HepG2 (cell line): ENCODE data around the gene NUDT16. TPM values are rescaled to one million over a fixed set of nuclear protein-coding genes. Genes with fewer than 3 reads are reported as not detected.

Experiments used
- ATAC-seq: fragments of 200-7000 bp; cut with Tn5 transposase; 3 replicates; pipeline ENCODE4 v1.9.1; 2020; ENCODE audit warnings: mild to moderate bottlenecking, moderate library complexity
- BruUV-seq: library from RNA; stranded (reverse); fragments of 400-500 nt; replicated peaks from 2 replicates; lab custom pipeline; 2021; lab: Mats Ljungman, UMichigan
- CTCF ChIA-PET: fragments of 300-600 bp; formaldehyde crosslinking; extraction: SDS; loops from one replicate; lab custom pipeline; 2021; ENCODE audit warnings: low total read pairs, inconsistent platforms, low intra/inter-chr PET ratio; lab: Yijun Ruan, JAX
- POLR2A ChIA-PET: fragments of 350-600 bp; sonication (Branson Sonifier 250); formaldehyde crosslinking; loops from one replicate; lab custom pipeline; 2020; ENCODE audit warnings: antibody characterized with exemption, inconsistent platforms; lab: Yijun Ruan, JAX
- DNase-seq: peaks from one replicate; pipeline ENCODE4 v3.0.0-alpha.2; 2015; ENCODE audit warnings: low spot score
- FAIRE-seq: peaks from 3 replicates; lab custom pipeline; 2011; peaks lifted over from hg19 to GRCh38; lab: Jason Lieb, UNC
- H2AFZ ChIP-seq: one replicate; pipeline ENCODE4 v1.6.1; 2011; ENCODE audit warnings: low read length, inconsistent platforms
- H3K27ac ChIP-seq: fragments of 300-600 bp; 3 replicates; pipeline ENCODE4 v1.8.0; 2011; ENCODE audit warnings: mixed run types, mild to moderate bottlenecking, mixed read lengths, low read length, inconsistent platforms; ENCODE audit not compliant: insufficient read depth; ENCODE audit errors: extremely low read length
- H3K27me3 ChIP-seq, 2 experiments: fragments of 200-600 bp in 1 of 2; 2 replicates in 1 of 2; 3 replicates in 1 of 2; pipeline versions ENCODE4 v1.6.0 to v1.8.0; 2011; ENCODE audit warnings: low read length in 2 of 2, mild to moderate bottlenecking in 2 of 2, moderate library complexity in 2 of 2, inconsistent platforms in 1 of 2; ENCODE audit not compliant: insufficient read depth in 2 of 2, control insufficient read depth in 1 of 2
- H3K36me3 ChIP-seq, 2 experiments: fragments of 200-600 bp in 1 of 2; replicated peaks in 1 of 2; 2 replicates in 1 of 2; 3 replicates in 1 of 2; pipeline versions ENCODE4 v1.5.1 to v1.8.0; 2011; ENCODE audit warnings: low read length in 2 of 2, inconsistent platforms in 1 of 2; ENCODE audit not compliant: insufficient read depth in 2 of 2, control insufficient read depth in 1 of 2
- H3K4me1 ChIP-seq: 2 replicates; pipeline ENCODE4 v1.5.1; 2012; ENCODE audit warnings: low read length, inconsistent platforms; ENCODE audit not compliant: insufficient read depth
- H3K4me2 ChIP-seq: 2 replicates; pipeline ENCODE4 v1.6.0; 2011; ENCODE audit warnings: low read depth, low read length, inconsistent platforms
- H3K4me3 ChIP-seq, 3 experiments: fragments of 200-600 bp in 1 of 3; sonication (generic), shearing (Covaris generic) in 1 of 3; replicated peaks in 1 of 3; 2 replicates each; pipeline ENCODE4 v1.5.1; 2011 to 2016; ENCODE audit warnings: low read length in 3 of 3, inconsistent platforms in 2 of 3, low read depth in 2 of 3, mild to moderate bottlenecking in 2 of 3, control low read depth in 1 of 3, mixed read lengths in 1 of 3; ENCODE audit not compliant: insufficient read depth in 1 of 3
- H3K79me2 ChIP-seq: one replicate; pipeline ENCODE4 v1.6.1; 2011; ENCODE audit warnings: low read length, inconsistent platforms; ENCODE audit not compliant: insufficient read depth
- H3K9ac ChIP-seq: 2 replicates; pipeline ENCODE4 v1.6.0; 2011; ENCODE audit warnings: mild to moderate bottlenecking, low read depth, low read length, inconsistent platforms; ENCODE audit not compliant: insufficient read depth
- H3K9me3 ChIP-seq: 2 replicates; pipeline ENCODE4 v1.5.1; 2012; ENCODE audit warnings: mild to moderate bottlenecking, low read length
- H4K20me1 ChIP-seq: 2 replicates; pipeline ENCODE4 v1.6.0; 2011; ENCODE audit warnings: inconsistent platforms, mild to moderate bottlenecking, low read length, moderate library complexity; ENCODE audit not compliant: insufficient read depth
- CC2D1A ChIP-seq: sonication (generic); formaldehyde crosslinking; IDR thresholded peaks from 2 replicates; pipeline ENCODE4 v1.8.1; 2023; ENCODE audit warnings: mild to moderate bottlenecking, missing genetic modification reagents
- CCAR2 ChIP-seq: fragments of 200-400 bp; formaldehyde crosslinking; optimal IDR thresholded peaks from 2 replicates; pipeline ENCODE3; 2018; ENCODE audit warnings: low read depth, mild to moderate bottlenecking, low read length, moderate library complexity
- EP300 ChIP-seq, 3 experiments: sonication (generic) in 1 of 3; formaldehyde crosslinking in 1 of 3; IDR thresholded peaks; 2 replicates each; pipeline versions ENCODE4 v1.5.1 to v1.6.1; 2011 to 2020; ENCODE audit warnings: low read depth in 2 of 3, low read length in 2 of 3, borderline replicate concordance in 1 of 3, improper control_type of control experiment in 1 of 3, mild to moderate bottlenecking in 1 of 3, missing genetic modification reagents in 1 of 3, moderate library complexity in 1 of 3
- ESRRA ChIP-seq: sonication (generic); formaldehyde crosslinking; IDR thresholded peaks from 2 replicates; pipeline ENCODE4 v1.5.1; 2020; ENCODE audit warnings: mild to moderate bottlenecking, low read depth, missing genetic modification reagents
- PHF5A ChIP-seq: IDR thresholded peaks from one replicate; pipeline ENCODE4 v1.6.1; 2018; ENCODE audit warnings: low read depth, missing genetic modification reagents; ENCODE audit not compliant: unreplicated experiment
- SP2 ChIP-seq: sonication (generic); formaldehyde crosslinking; IDR thresholded peaks from 2 replicates; pipeline ENCODE4 v1.5.1; 2020; ENCODE audit warnings: mild to moderate bottlenecking, missing genetic modification reagents
- SP4 ChIP-seq: sonication (generic); formaldehyde crosslinking; IDR thresholded peaks from 2 replicates; pipeline ENCODE4 v1.8.1; 2023; ENCODE audit warnings: mild to moderate bottlenecking, missing genetic modification reagents
- ZFP37 ChIP-seq: sonication (generic); formaldehyde crosslinking; IDR thresholded peaks from 2 replicates; pipeline ENCODE4 v1.4.0; 2020; ENCODE audit warnings: missing genetic modification reagents, borderline replicate concordance
- ZNF337 ChIP-seq: sonication (generic); formaldehyde crosslinking; IDR thresholded peaks from 2 replicates; pipeline ENCODE4 v1.5.1; 2020; ENCODE audit warnings: missing genetic modification reagents, low read depth, mild to moderate bottlenecking, borderline replicate concordance
- WGBS: methylation state at CpG from one replicate; pipeline ENCODE4 v1.1.6; 2017; ENCODE audit warnings: low lambda C conversion rate; 5-methylcytosine and 5-hydroxymethylcytosine counted together
- in situ Hi-C: cut with HindIII; loops from 2 replicates; pipeline ENCODE4 v1.10.0; 2017; ENCODE audit warnings: low pct_unique_long_range_greater_than_20kb; ENCODE audit not compliant: extremely low pct_ligation_motif_present
- intact Hi-C: fragments of 100-400 bp; cut with micrococcal nuclease; formaldehyde crosslinking; loops from one replicate; pipeline ENCODE4 v1.10.0; 2022; ENCODE audit not compliant: unreplicated experiment
- polyA plus RNA-seq, 8 experiments: library from polyadenylated mRNA; depleted of rRNA in 3 of 8; stranded (reverse) in 7 of 8; unstranded in 1 of 8; fragments of >200 nt; fragmentation: Illumina TruSeq in 4 of 8; extraction: Trizol in 4 of 8; gene quantifications; 2 replicates each; pipeline versions ENCODE4 v1.2.1 to v1.2.3, GENCODE V29; 2011 to 2016; ENCODE audit warnings: low read depth in 4 of 8, missing spikeins in 1 of 8, mixed read lengths in 1 of 8; ENCODE audit not compliant: insufficient read depth in 1 of 8
- total RNA-seq, 5 experiments: library from RNA; depleted of rRNA; stranded (reverse); fragments of >200 nt; fragmentation: Illumina TruSeq; extraction: Trizol; gene quantifications; 2 replicates each; pipeline ENCODE4 v1.2.3, GENCODE V29; 2016; ENCODE audit warnings: low read depth in 1 of 5
- TF ChIP-seq, protein P1 (sequence below): sonication (generic); formaldehyde crosslinking; conservative IDR thresholded peaks from 2 replicates; pipeline ENCODE4 v1.4.0; 2020; ENCODE audit warnings: missing genetic modification reagents
- TF ChIP-seq, protein P2 (sequence below): sonication (generic); formaldehyde crosslinking; IDR thresholded peaks from 2 replicates; pipeline ENCODE4 v1.8.0; 2022; ENCODE audit warnings: missing genetic modification reagents, mild to moderate bottlenecking, inconsistent platforms, borderline replicate concordance

Gene NUDT16
- total and polyA plus RNA-seq, 2 of the 13 experiments (the other 11 are each of a cell fraction or from before 2014, with no cell fraction given) = 5.4 to 14.8 TPM

DNA sequence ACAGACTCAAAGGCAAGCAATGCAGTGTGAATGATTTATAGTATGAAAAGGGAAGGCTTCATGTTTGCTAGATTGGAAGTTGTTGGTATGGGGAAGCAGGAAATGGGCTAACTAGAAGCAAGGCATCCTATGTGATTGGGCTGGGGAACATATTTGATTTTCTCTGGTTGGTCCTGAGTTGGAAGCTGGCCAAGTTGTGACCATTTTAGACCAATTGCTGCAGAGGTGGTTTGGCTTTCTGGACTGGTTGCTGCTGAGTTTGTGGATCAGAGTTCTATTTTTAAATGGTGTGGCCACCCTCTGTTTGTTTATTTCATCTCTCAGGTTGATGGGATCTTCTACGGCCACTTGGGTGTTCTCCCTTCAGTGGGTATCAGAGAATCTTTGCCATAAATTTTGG lies 39.7 kb downstream of the NUDT16 start:
- no peaks in the 10 kb centered on the region for H3K79me2 ChIP-seq
- H3K9ac ChIP-seq = no peak overlapping the region
- no peak overlapping the region for H3K27ac ChIP-seq
- H3K4me1 ChIP-seq = no peaks in the 10 kb centered on the region
- in situ Hi-C loops = no loop called here
- no peaks in the 10 kb centered on the region for H4K20me1 ChIP-seq
- intact Hi-C loops = no loop called here
- ChIA-PET CTCF (no interaction called here), POLR2A (no interaction called here)
- no TSS peak for BruUV-seq
- H3K36me3 ChIP-seq = no peaks in the 10 kb centered on the region
- H2AFZ ChIP-seq = no peak overlapping the region
- ATAC-seq = no peak
- H3K4me3 ChIP-seq = no peak overlapping the region
- no peak for FAIRE-seq
- WGBS = 8% methylated on average over 1 of the region's 1 CpG
- TF ChIP-seq ESRRA (CRISPR knock-in tag) (no peak), CCAR2 (no peak), CC2D1A (CRISPR knock-in tag) (no peak), ZFP37 (CRISPR knock-in tag) (no peak), PHF5A (no peak), EP300 (IDR thresholded peaks at IDR 0.05; ENCODE audit: low read depth in 2 of 2, low read length in 2 of 2) (no peak), EP300 (CRISPR knock-in tag; IDR thresholded peaks at IDR 0.05; ENCODE audit: borderline replicate concordance) (no peak), ZNF337 (CRISPR knock-in tag) (no peak), SP2 (CRISPR knock-in tag) (no peak), SP4 (CRISPR knock-in tag) (no peak)
- TF ChIP-seq, protein P1, sequence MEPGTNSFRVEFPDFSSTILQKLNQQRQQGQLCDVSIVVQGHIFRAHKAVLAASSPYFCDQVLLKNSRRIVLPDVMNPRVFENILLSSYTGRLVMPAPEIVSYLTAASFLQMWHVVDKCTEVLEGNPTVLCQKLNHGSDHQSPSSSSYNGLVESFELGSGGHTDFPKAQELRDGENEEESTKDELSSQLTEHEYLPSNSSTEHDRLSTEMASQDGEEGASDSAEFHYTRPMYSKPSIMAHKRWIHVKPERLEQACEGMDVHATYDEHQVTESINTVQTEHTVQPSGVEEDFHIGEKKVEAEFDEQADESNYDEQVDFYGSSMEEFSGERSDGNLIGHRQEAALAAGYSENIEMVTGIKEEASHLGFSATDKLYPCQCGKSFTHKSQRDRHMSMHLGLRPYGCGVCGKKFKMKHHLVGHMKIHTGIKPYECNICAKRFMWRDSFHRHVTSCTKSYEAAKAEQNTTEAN (CRISPR knock-in tag) = no peak
- TF ChIP-seq, protein P2, sequence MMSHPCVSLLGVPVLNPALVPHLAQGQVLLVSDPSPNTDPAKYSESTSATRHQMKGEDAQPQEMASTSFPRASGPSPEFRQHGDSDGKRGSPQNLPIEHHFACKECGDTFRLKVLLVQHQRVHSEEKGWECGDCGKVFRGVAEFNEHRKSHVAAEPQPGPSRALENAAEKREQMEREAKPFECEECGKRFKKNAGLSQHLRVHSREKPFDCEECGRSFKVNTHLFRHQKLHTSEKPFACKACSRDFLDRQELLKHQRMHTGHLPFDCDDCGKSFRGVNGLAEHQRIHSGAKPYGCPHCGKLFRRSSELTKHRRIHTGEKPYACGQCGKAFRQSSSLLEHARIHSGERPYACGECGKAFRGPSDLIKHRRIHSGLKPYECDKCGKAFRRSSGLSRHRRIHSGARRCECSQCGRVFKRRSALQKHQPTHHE = no peak
- DNase-seq = no peak
- H3K27me3 ChIP-seq = 0 out of 5 replicates have a peak, but pooled peaks cover 0 to 11% of the 10 kb centered on the region in 2 experiments
- no peak overlapping the region for H3K4me2 ChIP-seq
- no peaks in the 10 kb centered on the region for H3K9me3 ChIP-seq
